ENCODE data around the gene CUL9. TPM values are rescaled to one million over a fixed set of nuclear protein-coding genes. Genes with fewer than 3 reads are reported as not detected.
A peak's percentile ranks its signal among the peaks of the same experiment; 100 is the strongest.

Gene CUL9
- total RNA-seq, 1 experiment from 2014 or later, result 15.2 TPM

GRCh38 chr6:43173591-43174262 lies 8.3 kb upstream of the CUL9 start:
- Histone ChIP-seq H4K8ac (replicated peaks; ENCODE audit: insufficient read length, low read depth, low read length) (no peak overlapping the region), H4K20me1 (ENCODE audit: control insufficient read depth, insufficient read depth, insufficient read length) (no peaks in the 10 kb centered on the region), H2BK12ac (ENCODE audit: insufficient read length, low read depth, low read length) (peak overlapping the region; percentile 3), H2BK20ac (ENCODE audit: low read depth, low read length, poor library complexity, severe bottlenecking) (no peak overlapping the region), H3K23ac (ENCODE audit: insufficient read length, low read depth, low read length) (no peak overlapping the region), H2BK5ac (ENCODE audit: insufficient read length, low read length) (no peak overlapping the region), H3K4me2 (ENCODE audit: insufficient read depth, insufficient read length, low read length) (peak overlapping the region; percentile 79), H3K23me2 (ENCODE audit: insufficient read length, low read depth, low read length, poor library complexity, severe bottlenecking) (peaks cover 23% of the 10 kb centered on the region), H4K5ac (ENCODE audit: insufficient read length, low read depth, low read length) (no peak overlapping the region), H2BK120ac (ENCODE audit: low read depth, low read length, poor library complexity, severe bottlenecking) (no peak overlapping the region), H3K14ac (ENCODE audit: insufficient read depth, low read length) (peak overlapping the region; percentile 93; the same call in 1 of the 2 replicates), H3K9me3 (ENCODE audit: control insufficient read depth, low read depth, low read length) (no peaks in the 10 kb centered on the region), H2AFZ (ENCODE audit: low read length) (no peak overlapping the region), H3K79me1 (ENCODE audit: insufficient read depth, low read depth, low read length, poor library complexity, severe bottlenecking) (peaks cover 4% of the 10 kb centered on the region), H2AK5ac (ENCODE audit: insufficient read length, low read length) (no peak overlapping the region), H3K4me1 (ENCODE audit: insufficient read depth, low read length) (peaks cover 4% of the 10 kb centered on the region; the same call in 1 of the 2 replicates), H3K56ac (ENCODE audit: insufficient read length, low read depth, low read length) (no peak overlapping the region), H3T11ph (ENCODE audit: low read length) (no peak overlapping the region), H3K27ac (ENCODE audit: insufficient read length, low read depth, low read length) (no peak overlapping the region), H4K91ac (ENCODE audit: insufficient read length, low read depth, low read length) (no peak overlapping the region), H3K18ac (ENCODE audit: insufficient read length, low read depth, low read length) (peak overlapping the region; percentile 87), H2BK15ac (ENCODE audit: low read depth, low read length) (no peak overlapping the region), H3K79me2 (ENCODE audit: insufficient read depth, low read length) (peaks cover 2% of the 10 kb centered on the region; the same call in 1 of the 2 replicates), H3K27me3 (ENCODE audit: insufficient read depth, low read length) (no peaks in the 10 kb centered on the region), H3K9ac (ENCODE audit: extremely low read depth, insufficient read length, low read length) (no peak overlapping the region), H3K4ac (ENCODE audit: low read depth, low read length) (peak overlapping the region; percentile 27; the same call in 1 of the 2 replicates)
- H3K27me3 Mint-ChIP-seq (ENCODE audit: low read depth), result peaks cover 6% of the 10 kb centered on the region
- H3K9me3 Mint-ChIP-seq, result peaks cover 0 to 3% of the 10 kb centered on the region in 2 experiments; a peak in 2 of 5 replicates
- peaks cover 31 to 32% of the 10 kb centered on the region in 2 experiments for H3K4me1 Mint-ChIP-seq
- no peak for DNase-seq
- WGBS (ENCODE audit: extremely low coverage, insufficient read length, low lambda C conversion rate), result no CpG with 5 or more reads among the region's 11 CpGs
- peak overlapping the region; percentile 99 to 100 for H3K4me3 Mint-ChIP-seq
- peak overlapping the region in 2 of 3 experiments; percentile 28 to 94; a peak in 4 of 7 replicates for H3K27ac Mint-ChIP-seq
- peaks cover 33 to 48% (median 47%) of the 10 kb centered on the region in 3 experiments for H3K36me3 Mint-ChIP-seq (ENCODE audit: insufficient read depth in 1 of 3, low read depth in 3 of 3)
- TF ChIP-seq CTCF (conservative IDR thresholded peaks at IDR 0.05), result no peak
